Daoy (cell line): Measurements from ENCODE around the gene DCDC2. TPM values are rescaled to one million over a fixed set of nuclear protein-coding genes. Genes with fewer than 3 reads are reported as not detected.
"Not testable (repeated sequence)": the region's sequence is repeated elsewhere in the genome, so short reads cannot be mapped to it uniquely, and the experiment has no call there.

Experiments
- DNase-seq: peaks from one replicate; pipeline ENCODE4 v3.0.0-alpha.2; 2015; ENCODE audit warnings: low read depth
- total RNA-seq: library from RNA; depleted of rRNA; stranded (reverse); fragments of >200 nt; shearing (Covaris generic); gene quantifications from 2 replicates; pipeline ENCODE4 v1.2.3, GENCODE V29; 2014; rRNA removed

DCDC2 gene
- 0.24 and 0.51 TPM in 2 replicates for total RNA-seq

- DNase-seq: no peak
Observed at GRCh38 chr6:24357336-24358218, at the start of gene DCDC2. Gene DCDC2, minus strand, starts transcription at chr6:24358059. Its CDS starts 309 bp downstream, at chr6:24357750.

GRCh38 chr6:24405262-24405661 lies 47.4 kb upstream of the DCDC2 start:
- DNase-seq: no peak

GRCh38 chr6:24403501-24403824 lies 45.6 kb upstream of the DCDC2 start:
- no peak for DNase-seq

- peak; percentile 86 for DNase-seq
Observed at GRCh38 chr6:24402697-24403500, 45.0 kb upstream of the DCDC2 start, which contains the start of gene MRS2. Gene MRS2, plus strand, starts transcription at chr6:24402936. Its CDS starts 111 bp downstream, at chr6:24403047.

GRCh38 chr6:24401458-24401857 lies 43.6 kb upstream of the DCDC2 start:
- no peak for DNase-seq

GRCh38 chr6:24400045-24401039 lies 42.5 kb upstream of the DCDC2 start:
- DNase-seq: not testable (repeated sequence)

- DNase-seq: no peak
Observed at GRCh38 chr6:24397631-24398030, 39.8 kb upstream of the DCDC2 start.

- no peak for DNase-seq
Observed at GRCh38 chr6:24396824-24397223, 39.0 kb upstream of the DCDC2 start.

- peak; percentile 28 for DNase-seq
Observed at GRCh38 chr6:24394780-24395437, 37.0 kb upstream of the DCDC2 start.

- DNase-seq: no peak
Observed at GRCh38 chr6:24394061-24394779, 36.4 kb upstream of the DCDC2 start.

- no peak for DNase-seq
Observed at GRCh38 chr6:24391756-24392405, 34.0 kb upstream of the DCDC2 start.

- no peak for DNase-seq
Observed at GRCh38 chr6:24391208-24391607, 33.3 kb upstream of the DCDC2 start.

- no peak for DNase-seq
Observed at GRCh38 chr6:24387818-24388217, 30.0 kb upstream of the DCDC2 start.

GRCh38 chr6:24385536-24386269 lies 27.8 kb upstream of the DCDC2 start:
- no peak for DNase-seq

GRCh38 chr6:24384369-24385130 lies 26.7 kb upstream of the DCDC2 start:
- not testable (repeated sequence) for DNase-seq

- DNase-seq: not testable (repeated sequence)
Observed at GRCh38 chr6:24382891-24383494, 25.1 kb upstream of the DCDC2 start.

GRCh38 chr6:24382220-24382540 lies 24.3 kb upstream of the DCDC2 start:
- no peak for DNase-seq
